IPS-NIHi11 (cell line): ENCODE measurements around the gene CXCL12.

ENCODE experiments used
- DNase-seq: peaks from one replicate; pipeline ENCODE4 v3.0.0; 2012; ENCODE audit warnings: mixed read lengths, low spot score

The CXCL12 gene

GRCh38 chr10:44385026-44385695, at the start of gene CXCL12:
TSS of gene CXCL12 (minus strand) at chr10:44385097. CDS start at chr10:44385005, 92 bp downstream.
- peak; percentile 71 for DNase-seq

- DNase-seq, result no peak
Measured at GRCh38 chr10:44427479-44427878, 42.6 kb upstream of the CXCL12 start.

- no peak for DNase-seq
Measured at GRCh38 chr10:44427037-44427436, 42.1 kb upstream of the CXCL12 start.

- no peak for DNase-seq
Measured at GRCh38 chr10:44426247-44427034, 41.5 kb upstream of the CXCL12 start.

- DNase-seq, result no peak
Measured at GRCh38 chr10:44425466-44425865, 40.6 kb upstream of the CXCL12 start.

- no peak for DNase-seq
Measured at GRCh38 chr10:44424957-44425356, 40.1 kb upstream of the CXCL12 start.

- no peak for DNase-seq
Measured at GRCh38 chr10:44424298-44424697, 39.4 kb upstream of the CXCL12 start.

GRCh38 chr10:44422570-44423101, 37.7 kb upstream of the CXCL12 start:
- DNase-seq, result no peak

GRCh38 chr10:44422153-44422552, 37.3 kb upstream of the CXCL12 start:
- no peak for DNase-seq

GRCh38 chr10:44419790-44420549, 35.1 kb upstream of the CXCL12 start:
- DNase-seq, result no peak

GRCh38 chr10:44418637-44419036, 33.7 kb upstream of the CXCL12 start:
- no peak for DNase-seq

GRCh38 chr10:44417761-44418160, 32.9 kb upstream of the CXCL12 start:
- no peak for DNase-seq

- DNase-seq, result no peak
Measured at GRCh38 chr10:44416936-44417335, 32.0 kb upstream of the CXCL12 start.

GRCh38 chr10:44416021-44416771, 31.3 kb upstream of the CXCL12 start:
- no peak for DNase-seq

- no peak for DNase-seq
Measured at GRCh38 chr10:44415121-44415520, 30.2 kb upstream of the CXCL12 start.

- DNase-seq, result no peak
Measured at GRCh38 chr10:44413416-44413815, 28.5 kb upstream of the CXCL12 start.

- no peak for DNase-seq
Measured at GRCh38 chr10:44411251-44411650, 26.4 kb upstream of the CXCL12 start.

GRCh38 chr10:44404741-44405437, 20.0 kb upstream of the CXCL12 start:
- no peak for DNase-seq

GRCh38 chr10:44402465-44403195, 17.7 kb upstream of the CXCL12 start:
- no peak for DNase-seq

- DNase-seq, result no peak
Measured at GRCh38 chr10:44400541-44400940, 15.6 kb upstream of the CXCL12 start.
